Spleen (tissue), 7 donors: ENCODE measurements around the gene ACOXL.

Experiments
- CTCF ChIP-seq, 11 experiments: fragments of 200-600 bp in 7 of 11; fragments of 450-650 bp in 4 of 11; sonication (generic) in 4 of 11; IDR thresholded peaks in 8 of 11; conservative IDR thresholded peaks in 3 of 11; 1 replicate in 7 of 11; 2 replicates in 4 of 11; pipeline versions ENCODE4 v1.4.0 to v1.8.0; 2016 to 2021; ENCODE audit warnings: antibody characterized with exemption in 11 of 11, inconsistent platforms in 4 of 11, mild to moderate bottlenecking in 1 of 11
- POLR2A ChIP-seq, 3 donors: fragments of 450-650 bp; IDR thresholded peaks; one replicate each; pipeline ENCODE4 v1.5.1; 2017; ENCODE audit warnings: antibody characterized with exemption in 3 of 3, mild to moderate bottlenecking in 1 of 3
- POLR2AphosphoS5 ChIP-seq, 3 donors: sonication (generic); formaldehyde crosslinking; IDR thresholded peaks; one replicate each; pipeline ENCODE4 v1.5.1; 2017; ENCODE audit warnings: antibody characterized with exemption in 3 of 3
- donor health status: DM: no; HTN: no; CAD: no; lungs with moderate emphysema.
- donor health status: DM: no; HTN: no; CAD: no.
- donor health status: DM: no; HTN: no; CAD: no.

DNA sequence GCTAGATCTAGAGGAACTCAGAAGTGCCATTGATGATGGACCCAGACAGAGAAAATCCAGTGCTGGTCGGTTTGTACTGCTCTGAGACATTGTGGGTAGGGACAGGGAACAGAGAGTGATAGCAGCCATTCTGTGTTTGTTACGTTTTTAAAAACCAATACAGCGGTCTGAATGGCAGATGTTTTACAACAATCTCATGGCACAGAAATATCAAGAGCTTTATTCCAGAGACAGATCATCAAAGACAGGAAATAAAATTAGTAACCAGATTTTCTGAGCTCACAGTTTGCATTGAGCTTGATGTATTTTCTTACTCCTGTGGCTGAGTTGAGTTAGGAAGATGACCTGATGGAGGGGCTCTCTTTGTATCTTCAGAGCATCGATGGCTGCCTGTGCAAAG lies 273.4 kb downstream of the ACOXL start:
- no peak for TF ChIP-seq CTCF (IDR thresholded peaks at IDR 0.05 in 8 of 11, conservative IDR thresholded peaks at IDR 0.05 in 3 of 11)
- TF ChIP-seq POLR2A (IDR thresholded peaks at IDR 0.05): no peak
- TF ChIP-seq POLR2AphosphoS5 (IDR thresholded peaks at IDR 0.05): no peak
